ENCODE measurements around the gene PDXDC1.
"Not testable (repeated sequence)": the region's sequence is repeated elsewhere in the genome, so short reads cannot be mapped to it uniquely, and the experiment has no call there.

The PDXDC1 gene

GRCh38 chr16:15168303-15168702 is 193.5 kb downstream of the PDXDC1 start:
- H3K9ac ChIP-seq (ENCODE audit: insufficient read length); H3K9me3 ChIP-seq (ENCODE audit: low read depth, low read length); H3K27ac ChIP-seq; H3K36me3 ChIP-seq (ENCODE audit: insufficient read depth, low read length); H3K4me3 ChIP-seq; DNase-seq (ENCODE audit: low read depth, low spot score): not testable (repeated sequence)

- H3K9me3 ChIP-seq (ENCODE audit: low read depth, low read length); H3K36me3 ChIP-seq (ENCODE audit: insufficient read depth, low read length); H3K27ac ChIP-seq; DNase-seq (ENCODE audit: low read depth, low spot score); H3K4me3 ChIP-seq; H3K9ac ChIP-seq (ENCODE audit: insufficient read length): not testable (repeated sequence)
These were observed 194.3 kb downstream of the PDXDC1 start for GRCh38 chr16:15168953-15169652.

- H3K27ac ChIP-seq; H3K9me3 ChIP-seq (ENCODE audit: low read depth, low read length); DNase-seq (ENCODE audit: low read depth, low spot score); H3K36me3 ChIP-seq (ENCODE audit: insufficient read depth, low read length); H3K9ac ChIP-seq (ENCODE audit: insufficient read length); H3K4me3 ChIP-seq: not testable (repeated sequence)
These were observed 205.1 kb downstream of the PDXDC1 start for GRCh38 chr16:15179909-15180308.

- H3K9ac ChIP-seq (ENCODE audit: insufficient read length); H3K36me3 ChIP-seq (ENCODE audit: insufficient read depth, low read length); H3K9me3 ChIP-seq (ENCODE audit: low read depth, low read length); H3K27ac ChIP-seq; H3K4me3 ChIP-seq; DNase-seq (ENCODE audit: low read depth, low spot score): not testable (repeated sequence)
These were observed 206.1 kb downstream of the PDXDC1 start for GRCh38 chr16:15180946-15181345.

GRCh38 chr16:15184000-15184399 is 209.2 kb downstream of the PDXDC1 start:
- H3K9ac ChIP-seq (ENCODE audit: insufficient read length); H3K9me3 ChIP-seq (ENCODE audit: low read depth, low read length); H3K36me3 ChIP-seq (ENCODE audit: insufficient read depth, low read length); H3K27ac ChIP-seq; H3K4me3 ChIP-seq; DNase-seq (ENCODE audit: low read depth, low spot score): not testable (repeated sequence)

Measured in SK-N-MC (cell line).